HUES6 (cell line): ENCODE data around the gene FYB2.

ENCODE experiments used
- H3K27ac ChIP-seq: 2 replicates; pipeline ENCODE4 v1.7.0; 2013; ENCODE audit warnings: low read depth, mild to moderate bottlenecking, low read length, inconsistent platforms
- H3K27me3 ChIP-seq: 2 replicates; pipeline ENCODE4 v1.6.1; 2013; ENCODE audit warnings: low read length; ENCODE audit not compliant: control insufficient read depth, insufficient read depth
- H3K36me3 ChIP-seq: 2 replicates; pipeline ENCODE4 v1.6.1; 2013; ENCODE audit warnings: low read length; ENCODE audit not compliant: control insufficient read depth, insufficient read depth
- H3K4me1 ChIP-seq: 2 replicates; pipeline ENCODE4 v1.6.1; 2013; ENCODE audit warnings: low read length; ENCODE audit not compliant: control insufficient read depth, insufficient read depth
- H3K4me3 ChIP-seq: 2 replicates; pipeline ENCODE4 v1.5.1; 2013; ENCODE audit warnings: low read depth, low read length
- H3K9ac ChIP-seq: one replicate; pipeline ENCODE4 v1.6.1; 2013; ENCODE audit warnings: mild to moderate bottlenecking, low read length
- H3K9me3 ChIP-seq: 2 replicates; pipeline ENCODE4 v1.6.1; 2013; ENCODE audit warnings: low read depth, low read length; ENCODE audit not compliant: control insufficient read depth, insufficient read depth

The FYB2 gene

DNA sequence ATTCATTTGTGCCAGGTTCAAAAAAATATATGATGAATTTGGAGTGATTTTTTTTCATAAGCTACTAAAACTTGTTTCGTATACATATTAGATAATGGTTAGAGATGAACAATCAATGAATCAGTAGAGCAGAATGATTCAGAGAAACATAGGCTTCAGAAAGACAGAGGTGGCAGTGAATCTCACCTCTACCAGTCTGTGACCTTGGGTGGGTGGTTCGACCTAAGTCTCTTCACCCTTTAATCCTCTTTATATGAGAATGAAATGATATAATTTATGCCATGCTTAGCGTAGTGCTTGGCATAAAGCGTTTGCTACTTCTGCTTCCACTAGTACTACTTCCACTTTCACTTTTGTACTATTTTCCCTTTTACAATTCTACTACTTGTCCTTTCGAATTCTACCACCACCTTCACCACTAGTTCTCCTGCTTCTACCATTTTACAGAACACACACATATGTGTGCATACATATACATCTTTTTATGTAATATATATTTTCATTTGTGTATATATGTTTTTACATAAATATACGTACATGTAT lies 45.1 kb downstream of the FYB2 start:
- no peak overlapping the region for H3K9ac ChIP-seq
- H3K4me1 ChIP-seq, result no peaks in the 10 kb centered on the region
- H3K27me3 ChIP-seq, result no peaks in the 10 kb centered on the region
- H3K9me3 ChIP-seq, result no peaks in the 10 kb centered on the region
- no peak overlapping the region for H3K27ac ChIP-seq
- H3K36me3 ChIP-seq, result no peaks in the 10 kb centered on the region
- H3K4me3 ChIP-seq, result no peak overlapping the region

DNA sequence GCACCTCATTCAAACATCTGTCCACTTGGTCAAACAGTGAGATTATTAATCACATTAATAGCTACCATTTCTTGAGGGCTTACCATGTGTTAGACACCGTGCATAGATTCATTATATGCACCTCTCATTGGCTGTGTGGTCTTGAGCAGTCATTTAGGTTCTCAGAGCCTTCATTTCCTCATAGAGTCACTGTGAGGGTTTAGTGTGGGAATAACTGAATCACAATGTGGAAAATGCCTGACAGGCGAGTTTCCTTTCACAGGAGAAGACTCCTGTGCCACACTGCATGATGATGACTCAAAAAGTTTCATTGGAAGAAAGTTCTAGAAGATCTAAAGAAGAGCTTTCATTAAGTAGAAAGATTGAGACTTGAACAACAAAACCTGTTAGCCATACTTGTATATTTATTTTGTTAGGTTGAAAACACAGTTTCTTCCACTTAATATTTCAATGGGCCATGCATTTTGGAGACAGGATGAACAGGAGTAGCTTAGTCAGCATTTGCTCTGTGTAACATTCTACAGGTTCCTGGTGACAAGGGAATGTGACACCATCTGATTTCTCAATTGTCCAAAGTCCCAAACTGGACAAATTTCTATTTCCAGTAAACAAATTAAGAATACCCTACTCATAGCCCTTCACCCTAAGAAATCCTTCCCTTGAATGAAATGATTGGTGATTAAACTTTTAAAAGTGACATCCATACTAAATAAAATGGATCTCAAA lies 45.7 kb downstream of the FYB2 start:
- Histone ChIP-seq H3K9ac (no peak overlapping the region), H3K4me1 (no peaks in the 10 kb centered on the region), H3K9me3 (no peaks in the 10 kb centered on the region), H3K27me3 (no peaks in the 10 kb centered on the region), H3K4me3 (no peak overlapping the region), H3K36me3 (no peaks in the 10 kb centered on the region), H3K27ac (no peak overlapping the region)

DNA sequence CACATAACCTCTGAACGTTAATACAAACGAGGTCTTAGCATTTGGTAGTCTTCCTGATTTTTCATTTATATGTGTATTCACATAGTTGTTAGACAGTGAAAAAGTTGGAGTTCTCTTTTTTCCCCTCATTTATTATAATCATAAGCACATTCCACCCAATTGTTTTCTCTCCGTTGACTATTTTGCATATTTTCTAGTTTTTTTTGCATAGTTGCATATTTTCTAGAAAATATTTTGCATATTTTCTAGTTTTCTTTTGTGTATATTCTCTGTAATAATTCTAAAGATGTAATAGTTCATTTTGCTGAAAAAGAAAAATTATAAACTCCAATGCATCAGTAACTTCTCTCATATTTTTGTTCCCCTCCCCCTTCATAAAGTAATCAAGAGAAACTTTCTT lies 47.5 kb downstream of the FYB2 start:
- no peaks in the 10 kb centered on the region for H3K4me1 ChIP-seq
- H3K9ac ChIP-seq, result no peak overlapping the region
- H3K27me3 ChIP-seq, result no peaks in the 10 kb centered on the region
- H3K4me3 ChIP-seq, result no peak overlapping the region
- no peaks in the 10 kb centered on the region for H3K36me3 ChIP-seq
- no peak overlapping the region for H3K27ac ChIP-seq
- no peaks in the 10 kb centered on the region for H3K9me3 ChIP-seq

DNA sequence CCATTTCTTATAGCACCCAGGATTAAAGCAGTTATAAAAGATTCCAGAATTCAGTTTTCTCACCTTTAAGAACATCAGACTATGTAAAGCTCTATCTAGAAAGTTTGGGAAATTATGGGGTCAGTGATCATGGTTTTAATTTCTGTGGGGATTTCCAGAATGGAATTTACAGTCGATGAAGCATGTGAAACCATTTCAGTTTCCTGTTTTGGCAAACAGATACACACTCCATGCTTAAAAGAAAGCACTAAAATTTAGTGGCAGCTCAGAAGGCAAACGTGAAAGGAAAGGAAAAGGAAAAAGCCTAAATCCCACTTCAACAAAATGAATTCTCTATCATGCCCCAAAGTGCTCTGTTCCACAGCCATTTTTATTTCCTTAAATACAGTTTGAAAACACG lies 60.4 kb downstream of the FYB2 start:
- H3K27me3 ChIP-seq, result no peaks in the 10 kb centered on the region
- H3K4me1 ChIP-seq, result no peaks in the 10 kb centered on the region
- H3K9me3 ChIP-seq, result no peaks in the 10 kb centered on the region

DNA sequence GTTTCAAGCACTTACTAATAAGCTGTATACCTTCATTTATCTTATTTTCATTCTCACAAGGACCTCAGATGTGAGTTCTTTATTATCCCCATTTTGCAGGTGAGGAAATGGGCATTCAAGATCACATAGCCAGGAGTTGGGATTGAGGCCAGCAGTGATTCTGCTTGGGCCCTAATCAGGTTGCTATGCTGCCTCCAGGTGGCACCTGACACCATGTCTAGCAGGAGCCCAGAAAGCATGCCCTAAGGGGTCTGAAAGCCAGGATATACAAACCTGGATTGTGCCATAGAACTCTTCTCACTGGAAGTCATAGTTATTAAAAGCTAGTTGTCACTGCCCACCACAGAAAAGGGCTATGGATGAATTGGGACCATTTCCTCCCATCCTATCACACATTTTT lies 61.1 kb downstream of the FYB2 start:
- no peak overlapping the region for H3K4me3 ChIP-seq
- no peaks in the 10 kb centered on the region for H3K36me3 ChIP-seq
- H3K9ac ChIP-seq, result no peak overlapping the region
- H3K27me3 ChIP-seq, result no peaks in the 10 kb centered on the region
- H3K4me1 ChIP-seq, result no peaks in the 10 kb centered on the region
- no peak overlapping the region for H3K27ac ChIP-seq
- no peaks in the 10 kb centered on the region for H3K9me3 ChIP-seq

More for the DNA sequence above, 60.4 kb downstream of the FYB2 start:
- Histone ChIP-seq H3K27ac (no peak overlapping the region), H3K9ac (no peak overlapping the region), H3K36me3 (no peaks in the 10 kb centered on the region), H3K4me3 (no peak overlapping the region)

DNA sequence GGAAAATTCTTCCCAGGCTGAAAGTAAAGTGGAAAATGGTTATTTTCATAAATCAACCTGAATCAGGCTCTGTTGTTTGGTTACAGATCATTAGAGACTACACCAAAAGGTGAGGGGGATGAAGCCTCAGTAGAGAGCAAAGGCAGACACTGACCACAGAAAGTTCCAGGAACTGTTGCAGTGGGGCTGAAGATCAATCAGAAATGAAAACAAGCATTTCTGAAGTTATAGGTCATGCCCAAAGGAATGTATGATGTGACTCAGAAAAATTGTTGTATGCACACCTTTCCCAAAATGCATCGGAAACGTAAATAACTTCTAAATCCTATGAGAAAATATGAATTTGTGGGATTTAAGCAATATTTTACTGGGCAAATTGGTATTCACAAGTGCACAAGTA lies 63.3 kb downstream of the FYB2 start:
- Histone ChIP-seq H3K4me3 (no peak overlapping the region), H3K36me3 (no peaks in the 10 kb centered on the region), H3K4me1 (no peaks in the 10 kb centered on the region), H3K9ac (no peak overlapping the region), H3K27ac (no peak overlapping the region), H3K9me3 (no peaks in the 10 kb centered on the region), H3K27me3 (no peaks in the 10 kb centered on the region)

DNA sequence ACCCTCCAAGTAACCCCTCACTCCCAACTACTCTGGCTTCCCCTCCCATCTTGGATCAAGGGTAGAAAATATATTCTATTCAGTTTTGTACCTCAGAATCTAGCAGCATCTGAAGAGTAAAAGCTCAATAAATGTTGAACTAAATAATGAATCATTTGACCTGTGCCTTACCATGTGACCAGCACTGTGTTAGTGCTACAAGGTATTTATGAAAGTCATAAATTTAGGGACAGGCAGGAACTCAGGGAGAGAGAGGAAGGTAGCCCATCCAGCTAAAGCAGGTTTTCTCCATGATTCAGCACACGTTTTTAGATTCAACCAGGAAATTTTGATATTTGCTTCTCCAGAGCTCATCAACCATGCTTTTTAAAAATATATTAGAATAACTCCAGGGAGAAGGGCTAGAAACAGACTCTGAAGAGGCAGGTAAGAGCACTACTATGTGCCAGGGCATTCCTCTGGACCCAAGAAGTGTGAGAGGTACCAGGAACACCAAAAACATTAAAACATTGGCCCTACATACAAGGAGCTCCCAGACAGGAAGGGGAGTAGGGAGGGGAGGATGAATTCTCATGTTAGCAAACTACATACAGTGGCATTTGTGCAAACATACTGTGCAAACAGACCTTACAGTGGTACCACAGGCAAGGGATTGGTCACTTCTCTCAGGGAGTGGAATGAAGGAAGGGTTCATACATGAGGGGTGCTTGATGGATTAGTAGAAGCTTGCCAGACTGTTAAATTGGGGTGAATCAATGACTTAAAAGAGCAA lies 64.3 kb downstream of the FYB2 start:
- Histone ChIP-seq H3K27ac (no peak overlapping the region), H3K27me3 (no peaks in the 10 kb centered on the region), H3K9me3 (no peaks in the 10 kb centered on the region), H3K9ac (no peak overlapping the region), H3K36me3 (no peaks in the 10 kb centered on the region), H3K4me3 (no peak overlapping the region), H3K4me1 (no peaks in the 10 kb centered on the region)

DNA sequence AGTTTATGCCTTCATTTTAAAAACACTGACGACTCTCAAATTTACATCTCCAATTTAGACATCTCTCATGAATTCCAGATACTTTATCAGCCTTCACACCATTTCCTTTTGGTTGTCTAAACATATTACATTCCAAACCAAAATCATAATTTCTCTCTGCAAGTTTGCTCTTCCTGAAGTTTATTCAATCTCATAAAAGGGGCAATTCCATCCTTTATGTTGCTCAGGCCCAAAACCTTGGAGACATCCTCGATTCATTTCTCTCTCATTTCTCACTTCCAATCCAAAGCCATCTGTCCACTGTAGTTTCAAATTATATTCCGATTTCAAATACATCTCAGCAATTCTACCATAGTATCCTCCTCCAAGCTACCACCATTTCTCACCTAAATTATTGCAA lies 74.0 kb downstream of the FYB2 start:
- H3K27me3 ChIP-seq, result no peaks in the 10 kb centered on the region

DNA sequence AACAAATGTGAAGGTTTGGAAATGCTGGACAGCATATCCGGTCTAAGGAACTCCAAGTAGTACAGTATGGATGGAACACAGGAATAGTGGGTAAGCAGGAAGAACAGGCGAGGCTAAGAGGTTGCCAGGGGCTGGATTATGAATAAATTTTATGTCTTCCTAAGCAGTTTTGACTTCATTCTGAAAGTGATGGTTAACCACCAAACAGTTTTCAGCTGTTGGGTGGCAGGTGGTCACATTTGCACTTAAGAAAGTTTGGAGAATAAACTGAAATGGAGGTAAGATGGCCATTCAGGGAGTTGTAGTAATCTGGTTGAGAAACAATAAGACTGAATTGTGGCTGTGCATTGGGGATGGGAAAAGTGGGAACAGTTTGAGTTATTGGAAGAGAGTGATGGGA lies 90.2 kb downstream of the FYB2 start:
- no peak overlapping the region for H3K9ac ChIP-seq
- H3K27ac ChIP-seq, result no peak overlapping the region
- H3K9me3 ChIP-seq, result no peaks in the 10 kb centered on the region
- H3K4me3 ChIP-seq, result no peak overlapping the region
- no peaks in the 10 kb centered on the region for H3K27me3 ChIP-seq
- no peaks in the 10 kb centered on the region for H3K4me1 ChIP-seq
- H3K36me3 ChIP-seq, result no peaks in the 10 kb centered on the region

More for the DNA sequence above, 74.0 kb downstream of the FYB2 start:
- H3K27ac ChIP-seq, result no peak overlapping the region
- no peak overlapping the region for H3K9ac ChIP-seq
- no peaks in the 10 kb centered on the region for H3K9me3 ChIP-seq
- no peak overlapping the region for H3K4me3 ChIP-seq
- H3K4me1 ChIP-seq, result no peaks in the 10 kb centered on the region
- H3K36me3 ChIP-seq, result no peaks in the 10 kb centered on the region

DNA sequence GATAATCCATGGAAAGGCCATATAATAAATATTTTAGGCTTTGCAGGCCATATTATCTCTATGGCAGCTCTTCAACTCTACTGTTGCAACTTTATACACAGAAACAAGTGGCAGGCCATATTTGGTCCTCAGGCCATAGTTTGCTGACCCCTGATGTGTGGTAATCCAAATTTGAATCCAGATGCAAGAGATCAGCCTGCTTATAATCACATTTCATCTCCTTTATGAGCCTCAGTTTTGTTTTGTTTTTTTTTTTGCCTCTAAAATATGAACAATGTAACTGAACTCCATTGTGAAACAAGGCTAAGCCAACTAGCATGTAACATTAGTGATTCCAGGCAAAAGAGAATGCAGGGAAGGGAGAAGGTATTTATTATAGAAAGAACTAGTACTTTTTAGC lies 92.5 kb downstream of the FYB2 start:
- no peaks in the 10 kb centered on the region for H3K27me3 ChIP-seq
- no peaks in the 10 kb centered on the region for H3K36me3 ChIP-seq
- no peak overlapping the region for H3K27ac ChIP-seq
- H3K4me3 ChIP-seq, result no peak overlapping the region
- no peaks in the 10 kb centered on the region for H3K4me1 ChIP-seq
- H3K9me3 ChIP-seq, result no peaks in the 10 kb centered on the region
- H3K9ac ChIP-seq, result no peak overlapping the region

DNA sequence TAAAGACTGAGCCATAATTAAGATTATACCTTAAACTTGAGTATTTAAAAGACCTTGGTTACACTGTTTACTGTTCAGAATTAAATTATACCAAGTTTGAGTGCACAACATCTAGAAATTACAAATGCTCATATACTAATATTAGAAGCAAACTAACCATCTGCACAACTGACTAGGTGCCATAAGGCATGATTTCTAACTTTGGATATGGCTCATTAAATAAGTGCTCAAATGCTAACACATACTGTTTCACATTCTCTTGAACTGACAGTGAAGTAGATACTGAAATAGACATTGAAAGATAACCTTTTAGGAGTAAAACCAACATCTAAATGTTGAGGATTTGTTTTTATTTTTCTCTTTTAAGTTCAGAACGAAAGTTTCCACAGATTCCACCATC lies 100.0 kb downstream of the FYB2 start:
- H3K4me3 ChIP-seq, result no peak overlapping the region
- H3K27me3 ChIP-seq, result no peaks in the 10 kb centered on the region
- H3K4me1 ChIP-seq, result no peaks in the 10 kb centered on the region
- no peaks in the 10 kb centered on the region for H3K9me3 ChIP-seq
- H3K36me3 ChIP-seq, result no peaks in the 10 kb centered on the region
- H3K9ac ChIP-seq, result no peak overlapping the region
- no peak overlapping the region for H3K27ac ChIP-seq
